Caki2 (cell line): ENCODE data around the gene PALS1. TPM values are rescaled to one million over a fixed set of nuclear protein-coding genes. Genes with fewer than 3 reads are reported as not detected.
"Not testable (repeated sequence)": the region's sequence is repeated elsewhere in the genome, so short reads cannot be mapped to it uniquely, and the experiment has no call there.

Experiments
- DNase-seq: peaks from one replicate; pipeline ENCODE4 v3.0.0-alpha.2; 2015; ENCODE audit warnings: low read depth
- in situ Hi-C: cut with HindIII; loops from 2 replicates; pipeline ENCODE4 v1.10.0; 2016; ENCODE audit warnings: low sequenced_read_pairs, low pct_unique_long_range_greater_than_20kb, mixed read lengths
- total RNA-seq: library from RNA; depleted of rRNA; stranded (reverse); fragments of >200 nt; shearing (Covaris generic); gene quantifications from 2 replicates; pipeline ENCODE4 v1.2.3, GENCODE V29; 2014; ENCODE audit warnings: low replicate concordance

The PALS1 gene
- total RNA-seq, 1 experiment from 2014 or later, result 12.4 TPM

DNA sequence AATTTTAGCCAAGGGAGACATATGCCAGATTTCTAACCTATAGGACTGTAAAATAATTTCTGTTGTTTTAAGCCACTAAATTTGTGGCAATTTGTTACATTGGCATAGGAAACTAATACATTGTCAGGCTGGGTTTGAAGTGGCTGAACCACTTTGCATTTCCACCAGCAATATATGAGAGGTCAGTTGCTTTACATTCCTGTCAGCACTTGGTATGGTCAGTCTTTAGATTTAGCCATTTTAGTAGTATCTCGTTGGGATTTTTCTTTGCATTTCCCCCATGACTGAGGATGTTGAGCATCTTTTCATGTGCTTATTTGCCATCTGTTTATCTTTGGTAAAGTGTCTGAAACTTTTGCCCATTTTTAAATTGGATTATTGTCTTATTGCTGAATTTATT, 3.9 kb downstream of the PALS1 start:
- no peak for DNase-seq
- in situ Hi-C loops, result no loop called here

DNA sequence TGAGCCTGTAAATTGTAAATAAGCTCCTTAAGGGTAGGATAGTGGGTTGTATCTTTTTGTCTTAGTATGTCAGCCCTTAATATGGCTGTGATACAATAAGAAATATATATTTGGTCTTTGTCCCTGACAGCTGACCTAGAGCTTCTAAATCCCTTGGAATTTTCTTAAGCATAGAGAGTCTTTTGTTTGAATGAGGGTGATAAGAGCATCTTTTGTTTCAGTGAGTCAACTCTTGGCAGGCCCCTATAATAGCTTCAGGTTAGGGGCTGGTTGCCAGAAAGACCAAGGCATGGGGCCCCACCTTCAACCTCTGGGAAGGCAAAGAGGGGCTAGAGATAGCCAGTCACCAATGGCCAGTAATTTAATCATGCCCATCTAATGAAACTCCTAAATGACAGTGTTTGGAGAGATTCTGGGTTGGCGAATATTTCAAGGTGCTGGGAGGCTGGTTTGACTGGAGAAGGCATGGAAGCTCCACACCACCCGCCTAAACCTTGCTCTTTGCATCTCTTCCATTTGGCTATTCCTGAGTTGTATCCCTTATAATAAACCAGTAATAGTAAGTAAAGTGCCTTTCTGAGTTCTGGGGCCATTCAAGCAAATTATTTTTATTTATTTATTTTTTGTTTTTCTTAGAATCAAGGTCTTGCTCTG, 10.5 kb downstream of the PALS1 start:
- in situ Hi-C loops, result no loop called here
- no peak for DNase-seq

- no peak for DNase-seq
- in situ Hi-C loops, result no loop called here
Observed at GRCh38 chr14:67253076-67253635, 11.9 kb downstream of the PALS1 start.

- no peak for DNase-seq
- in situ Hi-C loops, result no loop called here
Observed at GRCh38 chr14:67257906-67258305, 16.7 kb downstream of the PALS1 start.

GRCh38 chr14:67260965-67261364, 19.7 kb downstream of the PALS1 start:
- in situ Hi-C loops, result no loop called here
- no peak for DNase-seq

DNA sequence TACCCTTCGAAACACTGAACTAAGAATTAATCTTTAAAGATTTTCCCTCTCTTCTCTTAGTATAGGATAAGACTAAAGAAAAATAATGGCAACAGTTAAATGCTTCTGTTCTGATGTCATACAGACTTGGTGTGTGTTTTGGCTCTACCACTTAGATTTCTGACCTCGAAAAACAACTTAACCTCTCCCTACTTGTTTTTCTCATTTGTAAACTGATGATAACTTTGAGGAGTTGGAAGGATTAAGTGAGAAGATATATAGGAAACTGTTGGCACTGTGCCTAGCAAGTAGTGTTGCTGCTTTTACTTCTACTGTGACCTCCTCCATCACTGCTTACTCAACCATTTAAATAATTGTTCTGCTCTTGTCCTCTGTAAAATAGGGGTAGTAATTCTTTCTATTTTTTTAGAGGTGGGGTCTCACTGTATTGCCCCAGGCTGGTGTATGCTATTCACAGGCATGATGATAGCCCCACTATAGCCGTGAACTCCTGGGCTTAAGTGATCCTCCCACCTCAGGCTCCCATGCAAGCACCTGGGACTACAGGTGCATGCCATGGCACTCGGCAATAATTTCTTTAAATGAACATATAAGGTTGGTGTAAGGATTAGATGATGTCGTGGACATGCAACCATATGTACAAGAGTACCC, 22.4 kb downstream of the PALS1 start:
- DNase-seq, result peak; percentile 72
- in situ Hi-C loops, result no loop called here

GRCh38 chr14:67265131-67265530, 23.9 kb downstream of the PALS1 start:
- DNase-seq, result no peak

DNA sequence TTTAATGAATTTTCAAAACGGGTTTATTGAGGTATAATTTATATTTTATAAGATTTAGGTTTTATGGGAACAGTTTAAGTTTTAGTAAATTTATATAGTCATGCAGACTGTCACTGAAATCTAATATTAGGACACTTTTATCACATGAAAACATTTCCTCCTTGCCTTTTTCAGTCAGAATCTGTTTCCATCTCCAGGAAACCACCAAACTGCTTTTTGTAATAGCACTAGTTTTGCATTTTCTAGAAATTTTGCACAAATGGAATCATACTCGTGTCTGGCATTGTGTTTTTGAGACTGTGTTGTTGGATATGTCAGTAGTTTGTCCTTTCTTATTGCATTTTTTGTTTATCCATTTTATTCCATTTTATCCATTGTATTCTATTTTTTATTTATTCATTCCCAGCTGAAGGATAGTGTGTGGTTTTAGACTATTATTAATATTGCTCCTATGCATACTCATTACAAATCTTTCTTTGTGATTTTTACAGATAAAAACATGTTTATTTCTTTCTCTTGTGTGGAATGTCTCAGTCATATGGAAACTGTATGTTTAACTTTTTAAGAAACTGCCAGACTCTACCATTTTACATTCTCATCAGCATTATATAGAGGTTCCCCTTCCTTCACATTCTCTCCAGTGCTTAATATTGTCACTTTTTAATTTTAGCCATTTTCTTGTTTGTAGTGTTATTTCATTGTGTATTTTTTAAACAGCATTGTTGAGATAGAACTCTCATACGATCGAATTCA, 26.5 kb downstream of the PALS1 start:
- DNase-seq, result no peak
- in situ Hi-C loops, result no loop called here

More at GRCh38 chr14:67265131-67265530, 23.9 kb downstream of the PALS1 start:
- in situ Hi-C loops, result no loop called here

DNA sequence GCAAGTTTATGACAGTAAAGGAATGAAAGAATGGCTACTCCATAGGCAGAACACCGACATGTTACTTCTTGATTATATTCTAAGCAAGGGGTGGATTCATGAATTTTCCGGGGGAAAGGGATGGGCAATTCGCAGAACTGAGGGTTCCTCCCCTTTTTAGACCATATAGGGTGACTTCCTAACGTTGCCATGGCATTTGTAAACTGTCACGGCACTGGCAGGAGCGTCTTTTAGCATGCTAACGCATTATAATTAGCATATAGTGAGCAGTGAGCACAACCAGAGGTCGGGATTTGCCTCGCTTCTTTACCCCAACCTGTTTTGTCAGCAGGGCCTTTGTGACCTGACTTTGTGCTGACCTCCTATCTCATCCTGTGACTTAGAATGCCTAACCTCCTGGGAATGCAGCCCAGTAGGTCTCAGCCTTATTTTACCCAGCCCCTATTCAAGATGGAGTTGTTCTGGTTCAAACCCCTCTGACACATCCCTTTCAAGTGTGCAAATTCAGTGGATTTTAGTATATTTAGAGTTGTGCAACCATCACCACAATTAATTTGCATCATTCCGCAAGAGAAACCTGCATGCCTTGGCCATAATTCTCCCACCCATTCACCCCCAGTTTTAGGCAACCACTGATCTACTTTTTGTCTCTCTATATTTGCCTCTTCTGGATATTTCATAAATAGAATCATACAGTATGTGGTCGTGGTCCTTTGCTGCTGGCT, 27.4 kb downstream of the PALS1 start:
- no peak for DNase-seq
- in situ Hi-C loops, result no loop called here

DNA sequence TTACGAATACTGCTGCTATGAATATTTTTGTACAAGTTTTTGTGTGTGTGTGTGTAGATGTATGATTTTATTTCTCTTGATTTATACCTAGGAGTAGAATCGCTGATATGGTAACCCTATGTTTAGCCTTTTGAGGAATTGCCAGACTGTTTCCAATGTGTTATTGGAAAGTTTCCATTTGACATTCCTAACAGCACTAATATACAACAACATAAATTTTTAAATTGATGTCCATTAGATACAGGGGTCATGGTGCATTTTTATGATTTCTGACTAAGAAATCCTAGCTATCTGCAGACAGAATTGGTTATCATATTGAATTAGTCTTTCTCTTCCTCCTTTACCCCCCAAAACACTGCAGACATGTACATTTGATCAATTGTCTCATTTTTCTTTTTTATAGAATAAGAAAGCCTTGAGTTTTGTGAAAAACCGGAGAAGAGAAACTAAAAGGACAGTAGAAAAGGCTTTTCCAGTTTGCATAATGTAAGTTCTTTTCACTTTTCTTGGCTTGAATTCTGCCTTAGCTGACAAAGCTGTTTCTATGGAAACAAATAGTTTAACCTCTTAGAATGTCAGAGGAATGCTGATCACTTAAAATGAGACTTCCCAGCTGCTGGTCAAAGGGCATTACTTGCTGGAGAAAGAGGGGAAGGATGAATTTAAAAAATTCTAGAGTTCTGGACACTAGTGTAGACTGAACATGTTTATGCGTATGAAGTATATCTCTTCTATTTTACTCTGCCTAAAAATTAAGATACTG, 28.2 kb downstream of the PALS1 start:
- in situ Hi-C loops, result no loop called here

DNA sequence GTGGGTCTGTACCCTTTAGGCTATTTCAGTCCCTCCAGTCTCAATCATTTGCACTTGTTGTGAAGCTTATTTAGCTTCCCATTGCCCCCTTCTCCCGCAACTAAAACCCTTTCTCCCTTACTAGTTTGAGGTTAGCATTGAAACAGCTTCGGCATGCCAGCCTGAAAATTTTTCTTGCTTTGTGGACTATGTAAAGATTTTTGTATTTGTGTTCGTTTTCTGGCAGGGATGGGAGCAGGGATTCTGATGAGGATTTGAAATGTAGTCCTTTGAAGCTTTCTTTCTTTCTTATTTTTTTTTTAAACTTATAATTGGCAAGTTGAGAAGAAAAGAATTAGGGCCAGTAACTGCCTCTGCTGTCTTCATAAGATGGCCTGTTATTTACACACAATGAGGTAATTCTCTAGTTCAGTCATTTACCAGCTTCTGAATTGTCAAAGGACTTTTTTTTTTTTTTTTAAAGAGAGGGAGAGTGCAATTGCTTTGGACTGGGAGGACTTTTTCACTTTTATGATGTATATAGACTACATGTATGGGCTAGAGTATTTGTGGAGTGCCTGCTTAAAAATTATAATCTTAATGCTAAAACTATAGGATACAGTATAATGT, 29.0 kb downstream of the PALS1 start:
- in situ Hi-C loops, result no loop called here
- DNase-seq, result no peak

More for the DNA sequence above, 28.2 kb downstream of the PALS1 start:
- DNase-seq, result peak; percentile 13

DNA sequence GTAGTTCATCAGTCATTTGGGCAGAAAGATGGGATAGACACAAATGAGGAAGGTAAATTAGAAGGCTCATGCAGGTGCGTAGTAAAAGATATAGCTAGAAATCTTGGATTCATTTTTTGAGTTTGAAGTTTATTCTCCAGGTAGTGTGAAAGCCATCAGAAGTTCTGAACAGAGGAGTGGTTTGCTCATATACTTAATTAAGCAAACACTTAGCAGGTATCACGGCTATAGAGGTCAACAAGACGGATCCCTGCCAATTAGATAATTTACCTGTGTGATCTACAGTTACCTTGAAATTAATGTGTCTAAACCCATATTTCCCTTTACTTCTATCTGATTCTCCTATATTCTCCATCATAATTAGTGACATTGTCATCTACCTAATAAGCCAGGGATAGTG, 29.7 kb downstream of the PALS1 start:
- in situ Hi-C loops, result no loop called here
- DNase-seq, result no peak

GRCh38 chr14:67273281-67273680, 32.0 kb downstream of the PALS1 start:
- in situ Hi-C loops, DNase-seq: not testable (repeated sequence)

- in situ Hi-C loops, result no loop called here
- DNase-seq, result no peak
Observed at GRCh38 chr14:67276131-67276530, 34.9 kb downstream of the PALS1 start.

GRCh38 chr14:67280506-67280905, 39.3 kb downstream of the PALS1 start:
- in situ Hi-C loops, result no loop called here
- DNase-seq, result no peak

- DNase-seq, result peak; percentile 24
- in situ Hi-C loops, result no loop called here
Observed at GRCh38 chr14:67285876-67286452, 44.7 kb downstream of the PALS1 start.
